ENCODE results near the gene RFC5. TPM values are rescaled to one million over a fixed set of nuclear protein-coding genes. Genes with fewer than 3 reads are reported as not detected.
"Not testable (repeated sequence)": the region's sequence is repeated elsewhere in the genome, so short reads cannot be mapped to it uniquely, and the experiment has no call there.

RFC5 gene
- total RNA-seq, 6 experiments from 2014 or later, result 4.6 to 9.9 (median 8.5) TPM

- no peaks in the 10 kb centered on the region for H3K9me3 ChIP-seq
- peaks cover 0 to 9% (median 6%) of the 10 kb centered on the region in 4 donors for H3K4me1 ChIP-seq
- no peak overlapping the region for H3K4me3 ChIP-seq
- no peaks in the 10 kb centered on the region for H3K36me3 ChIP-seq
- no peak for TF ChIP-seq POLR2A (IDR thresholded peaks at IDR 0.05)
- no peak for TF ChIP-seq CTCF (IDR thresholded peaks at IDR 0.05)
- WGBS (ENCODE audit: insufficient coverage, low coverage, low lambda C conversion rate, missing lambda C conversion rate), result 90% methylated on average over 2 of the region's 2 CpGs
- H3K27ac ChIP-seq, result no peak overlapping the region
- intact Hi-C loops (cut with DNase I), result no loop called here
- ATAC-seq (no peak), DNase-seq (no peak)
- no peaks in the 10 kb centered on the region for H3K27me3 ChIP-seq
Measured at GRCh38 chr12:118068445-118068844, 51.9 kb downstream of the RFC5 start.

DNA sequence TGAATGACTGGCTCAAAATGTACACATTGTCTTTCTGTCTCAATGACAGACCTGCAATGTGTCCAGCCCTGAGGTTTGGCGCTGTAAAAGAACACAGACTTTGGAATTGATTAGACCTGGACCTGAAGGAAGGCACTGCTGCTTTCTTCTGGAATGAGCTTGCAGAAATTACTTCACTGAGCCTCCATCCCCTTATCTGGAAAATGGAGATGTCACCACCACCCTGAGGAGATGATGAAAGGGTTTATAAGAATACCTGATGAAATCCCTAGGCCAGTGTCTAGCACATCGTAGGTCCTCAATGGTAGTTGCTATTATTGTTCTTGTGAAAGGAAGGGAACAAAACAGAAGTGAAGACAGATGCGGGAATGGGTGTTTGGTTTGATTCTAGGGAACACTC is 54.1 kb downstream of the RFC5 start:
- no peak for ATAC-seq
- Histone ChIP-seq H3K4me1 (no peaks in the 10 kb centered on the region), H3K4me3 (no peak overlapping the region), H3K27ac (no peak overlapping the region), H3K36me3 (no peaks in the 10 kb centered on the region), H3K27me3 (no peaks in the 10 kb centered on the region), H3K9me3 (no peaks in the 10 kb centered on the region)
- intact Hi-C loops (cut with DNase I), result no loop called here
- TF ChIP-seq POLR2A (IDR thresholded peaks at IDR 0.05) (no peak), CTCF (IDR thresholded peaks at IDR 0.05) (no peak)
- 96% methylated on average over 3 of the region's 3 CpGs for WGBS (ENCODE audit: insufficient coverage, low coverage, low lambda C conversion rate, missing lambda C conversion rate)
- DNase-seq, result no peak

- 93% methylated on average over 3 of the region's 4 CpGs for WGBS (ENCODE audit: insufficient coverage, low coverage, low lambda C conversion rate, missing lambda C conversion rate)
- Histone ChIP-seq H3K27me3 (no peaks in the 10 kb centered on the region), H3K27ac (no peak overlapping the region), H3K36me3 (no peaks in the 10 kb centered on the region), H3K9me3 (no peaks in the 10 kb centered on the region), H3K4me3 (no peak overlapping the region), H3K4me1 (no peaks in the 10 kb centered on the region)
- no peak for ATAC-seq
- intact Hi-C loops (cut with DNase I), result no loop called here
- no peak for TF ChIP-seq POLR2A (IDR thresholded peaks at IDR 0.05)
- TF ChIP-seq CTCF (IDR thresholded peaks at IDR 0.05), result no peak
- no peak for DNase-seq
Measured at GRCh38 chr12:118073768-118074167, 57.3 kb downstream of the RFC5 start.

DNA sequence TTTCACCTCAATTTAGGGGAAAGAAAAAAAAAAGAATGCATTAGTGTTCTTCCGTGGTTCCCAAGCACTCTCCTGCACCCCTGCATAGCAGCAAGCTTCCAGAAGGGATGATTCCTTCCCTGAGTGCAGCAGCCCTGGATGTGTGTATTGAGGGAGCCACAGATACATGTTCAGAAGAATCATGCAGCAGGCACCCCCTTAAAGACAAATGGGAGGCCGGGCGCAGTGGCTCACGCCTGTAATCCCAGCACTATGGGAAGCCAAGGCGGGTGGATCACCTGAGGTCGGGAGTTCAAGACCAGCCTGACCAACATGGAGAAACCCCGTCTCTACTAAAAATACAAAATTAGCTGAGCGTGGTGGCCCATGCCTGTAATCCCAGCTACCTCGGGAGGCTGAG is 65.0 kb downstream of the RFC5 start:
- DNase-seq; H3K9me3 ChIP-seq; ATAC-seq; H3K27ac ChIP-seq; H3K4me3 ChIP-seq; intact Hi-C loops (cut with DNase I); H3K4me1 ChIP-seq; H3K27me3 ChIP-seq: not testable (repeated sequence)
- peaks cover 0 to 11% (median 2%) of the 10 kb centered on the region in 4 donors for H3K36me3 ChIP-seq
- 84% methylated on average over 5 of the region's 9 CpGs for WGBS (ENCODE audit: insufficient coverage, low coverage, low lambda C conversion rate, missing lambda C conversion rate)

Small RNA genes lying within 50 kb of the gene (small RNA-seq; reads per million reads assigned to genes)
- 0 reads per million in 2 experiments for gene AC131159.1

Other genes starting within 250 kb of the RFC5 start
- gene KSR2, start 47.7 kb upstream of the RFC5 start, total RNA-seq, result under 1 TPM in 4 of 6 experiments, not detected in 2; 0.02 to 0.07 (median 0.02) TPM
- 10 to 100 TPM; 27.5 to 73.9 (median 49.0) TPM for gene WSB2, start 44.5 kb downstream of the RFC5 start, total RNA-seq
- gene VSIG10, start 87.3 kb downstream of the RFC5 start, total RNA-seq, result 10 to 100 TPM; 13.1 to 31.3 (median 20.1) TPM
- 100 to 1,000 TPM; 511 to 916 (median 654) TPM for gene PEBP1, start 119.4 kb downstream of the RFC5 start, total RNA-seq